RWPE1 (cell line): ENCODE results near the gene CCDC194.
A peak's percentile ranks its signal among the peaks of the same experiment; 100 is the strongest.

Source experiments
- CTCF ChIA-PET: fragments of 350-600 bp; sonication (Branson Sonifier 250); formaldehyde crosslinking; extraction: SDS; loops from one replicate; lab custom pipeline; 2021; lab: Yijun Ruan, JAX
- POLR2A ChIA-PET: fragments of 400-600 bp; formaldehyde crosslinking; extraction: SDS; loops from one replicate; lab custom pipeline; 2020; ENCODE audit warnings: antibody characterized with exemption; ENCODE audit not compliant: low non-redundant PET; lab: Yijun Ruan, JAX
- DNase-seq: peaks from one replicate; pipeline ENCODE4 v3.0.0; 2012; ENCODE audit warnings: low spot score
- H3K27ac ChIP-seq: fragments of 450-650 bp; 2 replicates; pipeline ENCODE4 v1.5.1; 2017
- TF ChIP-seq, protein P1 (sequence below): fragments of 450-650 bp; conservative IDR thresholded peaks from 2 replicates; pipeline ENCODE4 v1.5.1; 2017; ENCODE audit warnings: low read depth, mild to moderate bottlenecking

CCDC194 gene

GRCh38 chr19:17409990-17410389, 16.0 kb upstream of the CCDC194 start:
- no peak overlapping the region for H3K27ac ChIP-seq
- POLR2A ChIA-PET: no interaction called here
- TF ChIP-seq, protein P1, sequence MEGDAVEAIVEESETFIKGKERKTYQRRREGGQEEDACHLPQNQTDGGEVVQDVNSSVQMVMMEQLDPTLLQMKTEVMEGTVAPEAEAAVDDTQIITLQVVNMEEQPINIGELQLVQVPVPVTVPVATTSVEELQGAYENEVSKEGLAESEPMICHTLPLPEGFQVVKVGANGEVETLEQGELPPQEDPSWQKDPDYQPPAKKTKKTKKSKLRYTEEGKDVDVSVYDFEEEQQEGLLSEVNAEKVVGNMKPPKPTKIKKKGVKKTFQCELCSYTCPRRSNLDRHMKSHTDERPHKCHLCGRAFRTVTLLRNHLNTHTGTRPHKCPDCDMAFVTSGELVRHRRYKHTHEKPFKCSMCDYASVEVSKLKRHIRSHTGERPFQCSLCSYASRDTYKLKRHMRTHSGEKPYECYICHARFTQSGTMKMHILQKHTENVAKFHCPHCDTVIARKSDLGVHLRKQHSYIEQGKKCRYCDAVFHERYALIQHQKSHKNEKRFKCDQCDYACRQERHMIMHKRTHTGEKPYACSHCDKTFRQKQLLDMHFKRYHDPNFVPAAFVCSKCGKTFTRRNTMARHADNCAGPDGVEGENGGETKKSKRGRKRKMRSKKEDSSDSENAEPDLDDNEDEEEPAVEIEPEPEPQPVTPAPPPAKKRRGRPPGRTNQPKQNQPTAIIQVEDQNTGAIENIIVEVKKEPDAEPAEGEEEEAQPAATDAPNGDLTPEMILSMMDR: no peak
- CTCF ChIA-PET: no interaction called here
- no peak for DNase-seq

DNA sequence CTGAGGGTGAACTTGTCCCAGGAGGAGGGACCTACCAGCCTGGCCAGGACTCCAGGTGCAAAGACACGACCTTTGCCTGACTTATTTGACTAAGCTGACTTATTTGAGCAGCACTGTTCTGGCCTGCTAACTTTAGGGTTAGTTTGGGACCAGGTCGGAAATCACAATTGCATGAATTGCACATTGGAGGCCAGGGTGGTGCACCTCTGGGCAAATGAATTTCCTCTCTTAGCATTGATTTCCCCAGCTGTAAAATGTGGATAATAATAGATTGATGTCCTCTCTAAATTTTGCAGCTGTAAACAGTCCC, 12.8 kb upstream of the CCDC194 start:
- DNase-seq: no peak
- POLR2A ChIA-PET: interaction anchor here (0.7 kb wide), 1 partner anchor 13 kb away, joined by 3 read pairs; the partner anchor contains the start of gene MVB12A
- peak overlapping the region; percentile 24 for H3K27ac ChIP-seq
- CTCF ChIA-PET: interaction anchor here (0.6 to 0.7 kb wide), 2 partner anchors 89 to 107 kb away, joined by 3 to 4 read pairs; no protein-coding TSS in a partner anchor
- TF ChIP-seq, protein P1: no peak

- CTCF ChIA-PET: interaction anchor here (0.6 to 0.7 kb wide), 2 partner anchors 90 to 107 kb away, joined by 3 to 4 read pairs; no protein-coding TSS in a partner anchor
- H3K27ac ChIP-seq: peak overlapping the region; percentile 24
- POLR2A ChIA-PET: interaction anchor here (0.7 kb wide), 1 partner anchor 14 kb away, joined by 3 read pairs; the partner anchor contains the start of gene MVB12A
- TF ChIP-seq, protein P1: no peak
- no peak for DNase-seq
Measured at GRCh38 chr19:17406046-17406886, 12.3 kb upstream of the CCDC194 start.

DNA sequence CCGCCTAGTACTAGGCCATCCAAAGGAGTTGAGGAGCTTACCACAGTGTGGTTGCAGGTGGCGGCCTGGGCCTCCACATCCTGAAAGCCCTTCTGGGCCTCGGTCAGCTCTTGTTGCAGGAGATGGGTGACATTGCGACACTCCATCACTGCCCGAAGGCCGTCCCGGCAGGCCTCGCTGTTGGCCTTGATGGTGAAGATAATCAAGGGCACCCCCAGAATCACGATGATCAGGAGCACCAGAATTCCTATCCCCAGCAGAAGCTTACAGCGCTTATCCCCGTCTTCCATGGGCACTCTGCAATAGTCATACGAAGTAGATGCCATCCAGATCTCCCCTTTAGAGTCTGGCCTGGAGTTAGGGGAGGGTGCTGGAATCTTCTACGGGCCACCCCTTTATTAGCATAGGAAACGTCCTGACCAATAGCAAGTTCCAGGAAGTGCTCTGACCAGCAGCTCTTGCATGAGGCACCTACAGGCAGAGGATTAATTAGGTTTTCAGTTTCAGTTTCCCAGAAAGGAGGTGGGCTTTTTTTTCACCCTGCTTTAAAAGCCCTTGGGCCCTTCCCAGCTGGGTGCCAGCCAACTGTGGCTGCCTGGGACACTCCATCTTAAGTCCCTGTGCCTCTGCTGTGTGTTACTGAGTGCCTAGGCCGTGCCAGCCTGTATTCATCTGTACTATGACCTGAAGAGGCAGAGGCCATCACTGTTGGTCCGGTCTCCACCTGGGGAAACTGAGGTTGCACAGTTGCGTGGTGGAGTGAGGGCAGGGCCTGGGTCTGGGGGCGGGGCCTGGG, 11.5 kb upstream of the CCDC194 start, which contains the start of gene BST2:
Gene BST2 (minus strand): TSS at position 381 of the 796 bp plus-strand sequence. CDS start 55 bp downstream, at position 326.
- POLR2A ChIA-PET: interaction anchor here (0.9 kb wide), 1 partner anchor 14 kb away, joined by 13 read pairs; the partner anchor contains the start of gene MVB12A
- H3K27ac ChIP-seq: peak within 1 kb of the TSS; percentile 24
- TF ChIP-seq, protein P1: no peak
- peak; percentile 92 for DNase-seq
- CTCF ChIA-PET: interaction anchor here (0.6 kb wide), 1 partner anchor 36 kb away, joined by 3 read pairs; no protein-coding TSS in a partner anchor

DNA sequence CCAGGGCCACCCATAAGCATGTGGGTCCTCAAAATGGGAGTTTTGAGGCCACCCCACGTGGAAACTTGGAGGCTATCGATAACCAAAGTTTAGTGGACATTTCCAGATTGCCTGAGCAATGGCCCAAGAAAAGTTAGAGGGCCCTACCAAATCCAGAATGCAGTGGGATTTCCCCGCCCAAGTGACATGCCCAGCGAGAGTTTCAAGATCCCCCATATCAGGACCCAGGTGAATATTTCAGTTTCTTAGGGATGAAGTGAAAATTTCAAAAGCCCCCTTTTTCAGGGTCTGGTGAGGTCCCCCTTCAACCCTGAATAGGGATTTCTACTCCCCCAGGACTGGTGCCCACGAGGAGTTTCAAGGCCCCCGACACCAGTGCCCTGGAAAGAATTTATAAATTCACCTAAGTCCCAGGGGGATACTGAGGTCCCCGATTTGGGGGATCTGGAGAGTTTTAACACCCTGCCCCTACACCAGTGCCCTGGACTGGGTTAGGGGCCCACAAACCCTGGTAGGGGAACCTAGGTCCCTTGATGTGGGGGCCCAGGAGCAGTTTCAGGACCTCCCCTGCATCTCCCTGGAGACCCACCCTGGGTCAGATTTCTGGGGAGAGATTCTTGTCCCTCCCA, 10.7 kb upstream of the CCDC194 start:
- ChIA-PET CTCF (interaction anchor here (0.6 kb wide), 1 partner anchor 35 kb away, joined by 3 read pairs; no protein-coding TSS in a partner anchor), POLR2A (interaction anchor here (0.9 kb wide), 1 partner anchor 15 kb away, joined by 13 read pairs; the partner anchor contains the start of gene MVB12A)
- DNase-seq: no peak
- TF ChIP-seq, protein P1: no peak
- H3K27ac ChIP-seq: peak overlapping the region; percentile 24
